ENCODE measurements around the gene PRKCQ. TPM values are rescaled to one million over a fixed set of nuclear protein-coding genes. Genes with fewer than 3 reads are reported as not detected.

The PRKCQ gene
- total RNA-seq, 4 donors from 2014 or later = 0.21 to 0.30 TPM; not detected in 2

DNA sequence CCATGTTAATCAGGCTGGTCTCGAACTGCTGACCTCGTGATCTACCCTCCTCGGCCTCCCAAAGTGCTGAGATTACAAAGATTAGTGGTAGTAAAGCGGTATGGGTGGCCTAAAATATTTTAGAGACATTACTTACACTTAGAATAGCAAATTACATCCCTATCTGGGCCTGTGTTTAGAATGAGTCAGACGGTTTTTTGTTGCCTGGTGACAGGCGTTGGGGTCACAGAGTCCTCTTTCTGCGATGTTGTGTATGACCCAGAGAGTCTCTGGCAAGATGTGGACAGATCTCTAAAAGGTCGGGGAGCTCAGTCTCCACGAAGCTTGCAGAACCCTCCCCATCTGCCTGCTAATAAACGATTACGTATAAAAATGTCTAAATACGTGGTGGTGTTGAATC lies 39.6 kb upstream of the PRKCQ start:
- H3K9me3 ChIP-seq = no peaks in the 10 kb centered on the region
- H3K27me3 ChIP-seq = no peaks in the 10 kb centered on the region
- no peak overlapping the region for H3K4me3 ChIP-seq
- no peak for DNase-seq (ENCODE audit: low spot score in 2 of 2)
- WGBS, 2 donors = 72 to 77% methylated on average over 12 of the region's 12 CpGs
- H3K4me1 ChIP-seq = no peaks in the 10 kb centered on the region
- H3K36me3 ChIP-seq = no peaks in the 10 kb centered on the region
- TF ChIP-seq POLR2A (IDR thresholded peaks at IDR 0.05) (no peak), EP300 (IDR thresholded peaks at IDR 0.05) (no peak)
- TF ChIP-seq, protein P1, sequence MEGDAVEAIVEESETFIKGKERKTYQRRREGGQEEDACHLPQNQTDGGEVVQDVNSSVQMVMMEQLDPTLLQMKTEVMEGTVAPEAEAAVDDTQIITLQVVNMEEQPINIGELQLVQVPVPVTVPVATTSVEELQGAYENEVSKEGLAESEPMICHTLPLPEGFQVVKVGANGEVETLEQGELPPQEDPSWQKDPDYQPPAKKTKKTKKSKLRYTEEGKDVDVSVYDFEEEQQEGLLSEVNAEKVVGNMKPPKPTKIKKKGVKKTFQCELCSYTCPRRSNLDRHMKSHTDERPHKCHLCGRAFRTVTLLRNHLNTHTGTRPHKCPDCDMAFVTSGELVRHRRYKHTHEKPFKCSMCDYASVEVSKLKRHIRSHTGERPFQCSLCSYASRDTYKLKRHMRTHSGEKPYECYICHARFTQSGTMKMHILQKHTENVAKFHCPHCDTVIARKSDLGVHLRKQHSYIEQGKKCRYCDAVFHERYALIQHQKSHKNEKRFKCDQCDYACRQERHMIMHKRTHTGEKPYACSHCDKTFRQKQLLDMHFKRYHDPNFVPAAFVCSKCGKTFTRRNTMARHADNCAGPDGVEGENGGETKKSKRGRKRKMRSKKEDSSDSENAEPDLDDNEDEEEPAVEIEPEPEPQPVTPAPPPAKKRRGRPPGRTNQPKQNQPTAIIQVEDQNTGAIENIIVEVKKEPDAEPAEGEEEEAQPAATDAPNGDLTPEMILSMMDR (IDR thresholded peaks at IDR 0.05) = no peak
- H3K27ac ChIP-seq = no peak overlapping the region

DNA sequence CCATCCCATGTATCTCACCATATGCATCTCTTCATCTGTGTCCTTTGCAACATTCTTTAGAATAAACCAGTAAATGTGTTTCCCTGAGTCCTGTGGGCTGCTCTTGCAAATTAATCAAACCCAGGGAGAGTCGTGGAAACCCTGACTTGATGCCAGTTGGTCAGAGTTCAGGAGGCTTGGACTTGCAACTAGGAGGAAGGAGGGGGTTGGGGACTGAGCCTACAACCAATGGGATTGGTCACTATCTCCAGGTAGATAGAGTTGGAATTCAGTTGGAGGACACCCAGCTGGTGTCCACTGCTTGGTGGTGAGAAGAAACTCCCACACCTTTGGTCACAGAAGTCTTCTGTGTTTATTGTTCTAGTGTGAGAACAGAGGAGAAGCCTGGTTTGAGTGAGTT lies 38.3 kb upstream of the PRKCQ start:
- Histone ChIP-seq H3K27ac (no peak overlapping the region), H3K36me3 (no peaks in the 10 kb centered on the region), H3K27me3 (no peaks in the 10 kb centered on the region), H3K4me3 (no peak overlapping the region), H3K4me1 (no peaks in the 10 kb centered on the region), H3K9me3 (peaks cover 0 to 3% (median 0%) of the 10 kb centered on the region in 4 donors)
- WGBS, 2 donors = 23 to 47% methylated on average over 1 of the region's 1 CpG
- DNase-seq (ENCODE audit: low spot score in 2 of 2) = no peak
- no peak for TF ChIP-seq POLR2A (IDR thresholded peaks at IDR 0.05)
- no peak for TF ChIP-seq EP300 (IDR thresholded peaks at IDR 0.05)
- TF ChIP-seq, protein P1 (IDR thresholded peaks at IDR 0.05) = no peak

DNA sequence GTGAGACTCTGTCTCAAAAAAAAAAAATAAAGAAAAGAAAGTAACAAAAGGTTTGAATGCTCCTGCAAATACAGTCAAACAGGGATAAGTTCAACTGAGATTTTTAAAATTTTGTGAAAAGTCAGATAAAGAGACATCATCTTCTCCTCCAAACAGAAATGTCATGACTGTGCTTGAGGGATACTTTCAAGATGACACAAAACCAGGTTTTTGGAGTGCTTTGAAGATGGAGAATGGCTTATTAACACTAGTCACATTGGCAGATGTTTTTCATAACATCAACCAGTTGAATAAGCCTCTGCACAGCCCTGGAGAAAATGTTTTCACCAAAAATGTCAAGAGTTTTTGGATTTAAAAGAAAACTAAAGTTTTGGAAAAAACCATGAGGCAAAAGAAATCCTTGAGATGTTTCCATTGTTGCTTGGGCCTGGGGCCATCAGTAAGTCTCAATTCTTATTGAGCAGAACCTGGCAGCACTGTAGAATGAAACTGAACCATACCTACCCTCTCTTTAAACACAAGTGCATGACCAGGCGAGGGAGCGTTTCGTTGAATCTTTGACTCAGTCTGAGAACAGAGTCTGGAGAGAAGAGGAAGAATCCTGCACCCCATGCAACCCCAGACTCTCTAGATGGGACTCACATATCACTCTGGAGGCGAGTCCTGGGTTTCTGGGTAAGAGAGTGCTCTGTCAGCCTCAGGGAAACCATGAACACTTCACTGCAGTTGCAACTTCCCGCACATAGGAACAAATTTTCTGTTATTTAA lies 37.4 kb upstream of the PRKCQ start:
- DNase-seq (ENCODE audit: low spot score in 2 of 2) = no peak
- Histone ChIP-seq H3K9me3 (peaks cover 0 to 3% (median 0%) of the 10 kb centered on the region in 4 donors), H3K4me3 (no peak overlapping the region), H3K36me3 (no peaks in the 10 kb centered on the region), H3K4me1 (no peaks in the 10 kb centered on the region), H3K27me3 (no peaks in the 10 kb centered on the region), H3K27ac (no peak overlapping the region)
- 83 to 91% methylated on average over 5 of the region's 5 CpGs for WGBS, 2 donors
- no peak for TF ChIP-seq POLR2A (IDR thresholded peaks at IDR 0.05)
- no peak for TF ChIP-seq EP300 (IDR thresholded peaks at IDR 0.05)
- TF ChIP-seq, protein P1 (IDR thresholded peaks at IDR 0.05) = no peak

DNA sequence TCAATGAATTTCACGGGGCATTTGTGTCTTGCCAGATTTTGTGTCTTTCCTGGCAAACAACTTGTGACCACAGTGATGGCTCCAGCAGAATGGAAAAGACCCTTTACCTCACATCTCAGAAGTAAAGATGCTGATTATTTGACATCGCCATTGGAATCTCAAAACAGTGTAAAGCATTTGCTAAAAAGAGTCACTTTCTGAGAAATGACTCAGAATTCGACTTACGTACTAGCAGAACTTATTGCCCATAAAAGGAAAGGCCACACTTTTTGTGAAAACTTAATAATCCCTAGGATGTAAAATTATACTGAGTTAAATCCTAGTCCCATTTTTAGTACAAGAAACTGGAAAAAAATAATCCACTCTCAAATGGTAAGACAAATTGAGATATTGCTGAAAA lies 35.9 kb upstream of the PRKCQ start:
- Histone ChIP-seq H3K4me3 (no peak overlapping the region), H3K4me1 (no peaks in the 10 kb centered on the region), H3K27ac (no peak overlapping the region), H3K9me3 (peaks cover 0 to 3% (median 0%) of the 10 kb centered on the region in 4 donors), H3K36me3 (no peaks in the 10 kb centered on the region), H3K27me3 (no peaks in the 10 kb centered on the region)
- no peak for TF ChIP-seq POLR2A (IDR thresholded peaks at IDR 0.05)
- TF ChIP-seq, protein P1 (IDR thresholded peaks at IDR 0.05) = no peak
- TF ChIP-seq EP300 (IDR thresholded peaks at IDR 0.05) = no peak
- 70% methylated on average over 4 of the region's 4 CpGs for WGBS, 2 donors
- no peak for DNase-seq (ENCODE audit: low spot score in 2 of 2)

DNA sequence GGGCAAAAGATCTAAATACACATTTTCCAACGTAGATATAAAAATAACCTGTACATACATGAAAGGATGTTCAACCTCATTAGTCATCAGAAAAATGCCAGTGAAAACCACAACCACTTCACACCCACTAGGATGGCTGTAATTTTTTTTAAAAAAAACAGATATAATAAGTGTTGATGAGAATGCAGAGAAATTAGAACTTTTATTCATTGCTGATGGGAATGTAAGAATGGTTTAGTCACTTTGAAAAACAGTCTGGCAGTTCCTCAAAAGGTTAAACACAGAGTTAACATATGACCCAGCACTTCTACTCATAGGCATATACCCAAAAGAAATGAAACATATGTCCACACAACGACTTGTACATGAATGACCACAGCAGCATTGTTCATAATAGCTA lies 32.3 kb upstream of the PRKCQ start:
- no peaks in the 10 kb centered on the region for H3K4me1 ChIP-seq
- WGBS, 2 donors = 62 to 63% methylated on average over 2 of the region's 2 CpGs
- no peak for TF ChIP-seq EP300 (IDR thresholded peaks at IDR 0.05)
- TF ChIP-seq, protein P1 (IDR thresholded peaks at IDR 0.05) = no peak
- H3K4me3 ChIP-seq = no peak overlapping the region
- H3K27ac ChIP-seq = no peak overlapping the region
- no peak for DNase-seq (ENCODE audit: low spot score in 2 of 2)
- H3K9me3 ChIP-seq = peaks cover 0 to 11% (median 0%) of the 10 kb centered on the region in 4 donors
- no peaks in the 10 kb centered on the region for H3K36me3 ChIP-seq
- no peaks in the 10 kb centered on the region for H3K27me3 ChIP-seq

Data from tibial nerve (tissue), 4 donors.